Stimulated activated CD8-positive, alpha-beta memory T cell treated with anti-CD3 and anti-CD28 coated beads, Interleukin-7, amount 100 ng/mL, for 24 hours (primary cell): Measurements from ENCODE around the gene PRIM2.
"Not testable (repeated sequence)": the region's sequence is repeated elsewhere in the genome, so short reads cannot be mapped to it uniquely, and the experiment has no call there.

Experiments
- DNase-seq: peaks from one replicate; pipeline ENCODE4 v3.0.0-alpha.2; 2020; ENCODE audit warnings: low read depth

PRIM2 gene

DNA sequence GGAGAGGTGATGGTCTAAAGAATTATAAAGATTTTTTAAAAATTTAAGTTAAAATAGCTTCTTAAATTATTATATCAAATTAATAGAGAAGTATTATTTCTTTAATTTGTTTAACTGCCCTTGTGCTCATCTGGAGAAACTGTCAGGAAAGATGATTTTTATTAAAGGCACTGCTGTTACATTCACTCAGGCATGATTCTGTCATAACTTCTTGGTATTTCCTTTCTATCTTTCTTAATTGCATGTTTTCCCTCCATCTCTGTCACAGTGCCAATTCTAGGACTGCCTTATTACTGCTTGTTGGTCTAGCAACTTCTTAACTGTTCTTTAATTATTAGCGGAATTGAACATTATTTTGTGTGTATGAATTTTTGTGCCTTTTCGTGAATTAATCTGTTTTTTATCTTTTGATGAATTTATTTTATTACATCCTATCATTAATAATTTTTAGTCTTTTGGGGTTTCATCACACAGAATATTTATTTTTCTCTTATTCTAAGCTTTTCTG, 47.7 kb downstream of the PRIM2 start:
- not testable (repeated sequence) for DNase-seq

DNA sequence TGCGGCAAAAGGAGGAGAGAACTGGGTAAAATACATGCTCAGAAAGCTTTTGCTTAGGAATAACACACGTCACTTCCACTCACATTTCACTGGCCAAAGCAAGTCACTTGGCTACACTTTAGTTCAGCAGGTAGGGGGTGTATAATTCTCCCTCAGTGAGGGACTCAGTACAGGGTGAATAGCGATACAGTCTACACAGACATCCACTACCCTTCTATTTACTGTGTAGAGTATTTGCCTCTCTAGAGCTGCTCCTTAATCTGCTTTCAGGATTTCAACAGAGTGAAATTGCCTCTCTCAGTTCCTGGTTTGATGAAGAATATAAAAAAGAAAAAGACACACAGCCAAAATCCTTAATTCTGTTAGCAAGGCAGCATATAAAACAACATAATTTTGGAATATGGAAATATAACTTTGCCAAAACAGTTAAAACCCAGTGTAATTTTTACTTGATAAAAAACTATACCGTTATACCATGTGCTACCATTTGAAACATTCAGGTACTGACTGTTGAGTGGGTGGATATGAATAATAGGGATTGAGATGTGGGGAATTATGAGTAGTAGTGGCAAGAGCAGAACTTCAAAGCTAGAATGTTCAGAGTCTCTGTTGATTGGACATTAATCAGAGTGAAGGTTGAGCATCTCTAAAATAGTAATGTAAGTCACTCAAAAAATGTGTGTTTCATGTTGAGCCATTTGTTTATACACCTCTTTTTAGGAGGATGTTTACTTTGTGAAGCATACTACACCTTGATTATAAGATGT, 51.7 kb downstream of the PRIM2 start:
- not testable (repeated sequence) for DNase-seq

GRCh38 chr6:57371779-57372178, 54.3 kb downstream of the PRIM2 start:
- DNase-seq, result not testable (repeated sequence)

DNA sequence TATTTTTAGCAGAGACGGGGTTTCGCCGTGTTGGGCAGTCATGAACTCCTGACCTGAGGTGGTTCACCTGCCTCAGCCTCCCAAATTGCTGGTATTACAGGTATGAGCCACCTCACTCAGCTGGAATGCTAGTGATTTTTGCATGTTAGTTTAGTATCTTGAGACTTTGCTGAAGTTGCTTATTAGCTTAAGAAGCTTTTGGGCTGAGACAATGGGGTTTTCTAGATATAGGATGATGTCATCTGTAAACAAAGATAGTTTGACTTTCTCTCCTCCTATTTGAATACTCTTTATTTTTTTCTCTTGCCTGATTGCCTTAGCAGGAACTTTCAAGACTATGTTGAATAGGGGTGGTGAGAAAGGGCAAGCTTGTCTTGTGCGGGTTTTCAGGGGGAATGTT, 57.3 kb downstream of the PRIM2 start:
- not testable (repeated sequence) for DNase-seq

- DNase-seq, result not testable (repeated sequence)
These were observed 58.7 kb downstream of the PRIM2 start for GRCh38 chr6:57376083-57376482.

GRCh38 chr6:57389038-57389592, 71.7 kb downstream of the PRIM2 start:
- not testable (repeated sequence) for DNase-seq

GRCh38 chr6:57390818-57391217, 73.4 kb downstream of the PRIM2 start:
- not testable (repeated sequence) for DNase-seq

GRCh38 chr6:57392047-57392446, 74.6 kb downstream of the PRIM2 start:
- not testable (repeated sequence) for DNase-seq

GRCh38 chr6:57419341-57419740, 101.9 kb downstream of the PRIM2 start:
- not testable (repeated sequence) for DNase-seq

- DNase-seq, result no peak
These were observed 104.1 kb downstream of the PRIM2 start for GRCh38 chr6:57421503-57421902.

DNA sequence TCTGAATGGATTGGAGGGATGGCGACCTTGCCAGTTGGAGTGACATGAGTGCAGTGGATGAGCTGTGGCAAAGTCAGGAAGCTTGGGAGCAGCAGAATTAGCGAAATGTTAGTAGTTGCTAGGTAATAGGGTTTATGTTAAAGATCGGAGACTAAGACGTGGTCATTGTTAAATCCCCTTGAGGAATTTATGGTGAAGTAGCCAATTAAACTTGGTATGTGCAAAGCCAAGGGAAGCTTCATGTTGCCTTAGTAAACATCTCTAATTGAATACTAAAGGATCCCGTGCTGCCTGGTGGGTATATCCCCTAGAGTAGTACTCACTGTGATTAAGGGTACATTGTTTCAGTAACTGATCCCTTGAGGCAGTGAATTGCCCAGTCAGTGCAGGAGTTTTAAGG, 106.0 kb downstream of the PRIM2 start:
- DNase-seq, result no peak

DNA sequence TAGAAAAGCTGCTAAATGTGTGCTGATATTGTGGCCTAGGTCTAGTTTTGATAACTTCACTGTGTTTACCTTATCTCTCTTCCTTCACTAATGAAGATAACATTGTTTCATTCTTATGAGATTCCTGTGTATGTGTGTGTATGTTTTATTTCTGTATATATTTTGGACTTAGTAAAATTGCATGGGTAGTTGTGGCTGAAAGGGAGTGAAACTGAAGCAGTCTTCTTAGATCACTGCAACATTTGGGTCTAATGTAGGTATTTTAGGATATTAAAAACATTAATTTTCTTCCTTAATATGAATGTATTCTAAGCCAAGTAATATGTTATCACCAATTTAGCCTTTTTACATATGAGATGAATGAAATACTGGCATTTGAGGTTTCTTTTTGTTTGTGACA, 114.3 kb downstream of the PRIM2 start:
- DNase-seq, result not testable (repeated sequence)

DNA sequence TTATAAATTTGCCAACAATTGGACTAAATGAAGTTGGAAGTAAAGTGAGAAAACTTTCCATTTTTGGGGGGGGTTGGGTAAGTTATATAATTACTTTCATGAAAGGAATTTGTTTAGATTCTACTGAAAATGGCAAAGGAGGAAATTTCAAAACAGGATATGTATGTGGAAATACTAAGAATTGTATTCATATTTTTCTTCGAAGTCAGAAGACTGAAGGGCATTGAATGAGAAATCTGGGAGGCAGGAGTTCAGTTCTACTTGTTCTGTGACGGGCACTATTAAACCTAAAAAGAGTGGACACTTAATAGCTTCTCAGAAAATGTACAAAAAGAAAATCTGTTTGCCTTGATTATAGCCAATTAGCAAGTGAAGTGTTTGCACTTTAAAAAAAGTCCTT, 114.7 kb downstream of the PRIM2 start:
- no peak for DNase-seq

GRCh38 chr6:57432919-57433684, 115.7 kb downstream of the PRIM2 start:
- no peak for DNase-seq

GRCh38 chr6:57433790-57434189, 116.4 kb downstream of the PRIM2 start:
- DNase-seq, result not testable (repeated sequence)

GRCh38 chr6:57434944-57435343, 117.5 kb downstream of the PRIM2 start:
- DNase-seq, result no peak

GRCh38 chr6:57435475-57436160, 118.2 kb downstream of the PRIM2 start:
- DNase-seq, result no peak

GRCh38 chr6:57440735-57441134, 123.3 kb downstream of the PRIM2 start:
- DNase-seq, result not testable (repeated sequence)

GRCh38 chr6:57442133-57442532, 124.7 kb downstream of the PRIM2 start:
- not testable (repeated sequence) for DNase-seq

GRCh38 chr6:57443181-57443580, 125.8 kb downstream of the PRIM2 start:
- not testable (repeated sequence) for DNase-seq

GRCh38 chr6:57444787-57445186, 127.4 kb downstream of the PRIM2 start:
- not testable (repeated sequence) for DNase-seq

DNA sequence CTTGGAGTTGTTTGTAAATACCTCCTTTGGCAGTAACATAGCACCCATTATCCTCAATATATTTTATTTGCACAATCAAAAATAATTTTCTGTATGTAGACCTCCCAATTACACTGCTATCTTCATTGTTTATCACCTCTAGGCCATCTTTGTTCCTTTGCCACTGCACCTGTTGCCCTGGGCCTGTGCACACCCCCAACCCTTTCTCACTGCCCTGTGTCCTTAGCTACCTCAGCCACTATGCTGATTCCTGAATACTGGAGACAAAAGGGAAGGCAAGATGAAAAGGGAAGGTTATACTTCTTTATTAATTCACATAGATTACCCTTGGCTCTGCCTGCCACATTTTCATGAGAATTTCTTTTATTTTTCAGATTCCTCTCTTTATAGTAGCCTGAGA, 127.9 kb downstream of the PRIM2 start:
- not testable (repeated sequence) for DNase-seq
